Activated T-helper 9 cell treated with anti-CD3 and anti-CD28 coated beads, Interleukin-2, amount 50 U/mL, for 16 hours (primary cell): ENCODE results near the gene PGAP6.
"Not testable (repeated sequence)": the region's sequence is repeated elsewhere in the genome, so short reads cannot be mapped to it uniquely, and the experiment has no call there.

ENCODE experiments used
- DNase-seq: peaks from one replicate; pipeline ENCODE4 v3.0.0-alpha.2; 2020; ENCODE audit warnings: low read depth

Gene PGAP6

GRCh38 chr16:379183-379960 lies 2.4 kb downstream of the PGAP6 start:
- DNase-seq, result no peak

GRCh38 chr16:378821-379182 lies 3.0 kb downstream of the PGAP6 start:
- DNase-seq, result no peak

GRCh38 chr16:378113-378820 lies 3.5 kb downstream of the PGAP6 start:
- DNase-seq, result not testable (repeated sequence)

GRCh38 chr16:377419-377951 lies 4.3 kb downstream of the PGAP6 start:
- DNase-seq, result no peak

- DNase-seq, result no peak
Observed at GRCh38 chr16:376817-377418, 4.9 kb downstream of the PGAP6 start.

- no peak for DNase-seq
Observed at GRCh38 chr16:375927-376816, 5.6 kb downstream of the PGAP6 start.

GRCh38 chr16:375212-375611 lies 6.6 kb downstream of the PGAP6 start:
- no peak for DNase-seq

GRCh38 chr16:374616-374926 lies 7.2 kb downstream of the PGAP6 start:
- no peak for DNase-seq

GRCh38 chr16:373848-374615 lies 7.7 kb downstream of the PGAP6 start:
- DNase-seq, result no peak

GRCh38 chr16:373020-373598 lies 8.7 kb downstream of the PGAP6 start:
- DNase-seq, result no peak

- no peak for DNase-seq
Observed at GRCh38 chr16:372302-372983, 9.3 kb downstream of the PGAP6 start.

- DNase-seq, result no peak
Observed at GRCh38 chr16:371515-372301, 10.1 kb downstream of the PGAP6 start.

GRCh38 chr16:370979-371514 lies 10.7 kb downstream of the PGAP6 start:
- no peak for DNase-seq

- DNase-seq, result peak; percentile 85
Observed at GRCh38 chr16:370443-370842, 11.3 kb downstream of the PGAP6 start, which contains the start of gene MRPL28. TSS of gene MRPL28 (minus strand) at chr16:370538. CDS start at chr16:370218, 320 bp downstream.

GRCh38 chr16:369866-370436 lies 11.8 kb downstream of the PGAP6 start:
- no peak for DNase-seq

GRCh38 chr16:369275-369865 lies 12.4 kb downstream of the PGAP6 start:
- no peak for DNase-seq

GRCh38 chr16:368388-369158 lies 13.2 kb downstream of the PGAP6 start:
- DNase-seq, result no peak
